Activated CD4-positive, alpha-beta T cell treated with anti-CD3 and anti-CD28 coated beads, Interleukin-2, Interleukin-6, amounts not matched to agents 100 ng/mL and 50 ng/mL, durations not matched to agents 16 hours and 8 hours (primary cell): ENCODE results near the gene CD226.
"Not testable (repeated sequence)": the region's sequence is repeated elsewhere in the genome, so short reads cannot be mapped to it uniquely, and the experiment has no call there.

Experiments used
- DNase-seq: peaks from one replicate; pipeline ENCODE4 v3.0.0-alpha.2; 2020

The CD226 gene

GRCh38 chr18:69865776-69866175 is 81.9 kb downstream of the CD226 start:
- DNase-seq: no peak

GRCh38 chr18:69864802-69865201 is 82.9 kb downstream of the CD226 start:
- not testable (repeated sequence) for DNase-seq

DNA sequence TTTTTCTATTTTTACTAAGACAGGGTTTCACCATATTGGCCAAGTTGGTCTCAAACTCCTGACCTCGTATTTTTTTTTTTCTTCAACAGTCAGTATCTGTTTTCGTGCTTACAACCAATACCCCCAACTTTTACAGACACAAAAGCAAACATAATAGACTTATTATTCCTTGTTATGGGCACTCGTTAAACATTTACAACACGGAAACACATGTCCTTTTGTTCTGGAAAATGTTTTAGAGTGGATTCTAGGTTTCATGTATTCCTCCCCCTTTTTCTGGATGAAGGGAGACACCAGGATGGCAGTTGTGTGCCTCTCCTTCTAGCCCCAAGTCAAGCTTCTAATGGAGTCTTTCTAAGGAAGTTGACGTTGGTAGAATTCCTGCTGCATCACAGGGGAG is 88.8 kb downstream of the CD226 start:
- DNase-seq: no peak

GRCh38 chr18:69854455-69854854 is 93.2 kb downstream of the CD226 start:
- DNase-seq: no peak

GRCh38 chr18:69853051-69853450 is 94.6 kb downstream of the CD226 start:
- DNase-seq: no peak

GRCh38 chr18:69845593-69846506 is 101.8 kb downstream of the CD226 start:
- no peak for DNase-seq

GRCh38 chr18:69844656-69845055 is 103.0 kb downstream of the CD226 start:
- no peak for DNase-seq

DNA sequence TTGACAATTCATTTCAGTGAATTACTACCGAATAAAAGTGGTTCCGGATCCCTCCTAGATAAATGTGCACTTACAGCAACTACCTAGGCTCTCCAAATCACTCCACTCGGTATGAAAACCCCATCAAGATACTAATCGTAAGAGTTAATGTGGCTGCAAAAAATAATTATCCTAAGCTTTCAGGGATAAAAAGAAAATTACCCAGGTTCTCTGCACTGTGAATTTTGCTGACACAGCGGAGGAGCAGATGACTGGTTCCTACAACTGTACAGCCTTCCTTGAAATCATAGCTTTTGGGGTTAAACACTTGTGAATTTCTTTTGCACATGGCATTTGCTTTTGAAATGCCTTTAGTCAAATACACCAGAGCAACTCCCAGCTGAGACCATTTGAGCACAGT is 104.7 kb downstream of the CD226 start:
- no peak for DNase-seq

GRCh38 chr18:69841117-69841516 is 106.6 kb downstream of the CD226 start:
- DNase-seq: no peak

DNA sequence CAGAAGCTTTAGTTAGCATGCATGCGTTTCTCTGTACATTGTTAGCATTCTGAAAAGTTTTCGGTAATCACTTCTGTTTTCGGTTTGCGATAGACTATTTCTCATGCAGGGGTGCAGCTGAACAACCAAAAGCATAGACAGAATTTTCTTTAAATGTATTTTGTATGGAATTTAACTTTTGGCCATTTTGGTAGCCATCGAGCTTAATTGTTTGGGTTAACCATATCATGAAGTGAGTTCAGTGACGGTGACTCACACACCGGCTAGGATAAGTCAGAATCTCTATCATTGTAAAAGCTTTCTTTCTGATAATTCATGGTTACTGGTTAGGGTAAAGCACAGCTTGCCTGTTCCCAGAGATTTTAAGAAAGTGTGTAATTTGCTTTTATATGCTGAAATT is 107.2 kb downstream of the CD226 start:
- no peak for DNase-seq

DNA sequence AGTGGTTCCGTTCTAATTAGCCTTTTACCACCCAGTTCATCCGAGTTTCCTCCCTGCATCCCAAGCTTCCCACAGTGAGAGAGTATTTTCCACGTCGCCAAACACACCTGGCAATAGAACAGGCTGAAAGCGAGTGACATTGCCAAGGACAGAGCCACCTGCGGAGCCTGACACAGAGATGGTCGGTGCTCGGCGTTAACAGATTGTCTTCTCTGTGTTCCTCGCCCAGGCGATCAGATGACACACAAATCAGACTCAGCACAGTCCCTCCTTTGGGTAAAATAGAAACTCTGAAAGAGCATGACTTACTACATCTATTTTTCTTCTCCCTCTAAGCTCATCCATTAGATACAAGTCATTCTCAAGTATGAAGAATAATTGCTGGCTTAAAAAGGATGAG is 107.7 kb downstream of the CD226 start:
- DNase-seq: no peak

DNA sequence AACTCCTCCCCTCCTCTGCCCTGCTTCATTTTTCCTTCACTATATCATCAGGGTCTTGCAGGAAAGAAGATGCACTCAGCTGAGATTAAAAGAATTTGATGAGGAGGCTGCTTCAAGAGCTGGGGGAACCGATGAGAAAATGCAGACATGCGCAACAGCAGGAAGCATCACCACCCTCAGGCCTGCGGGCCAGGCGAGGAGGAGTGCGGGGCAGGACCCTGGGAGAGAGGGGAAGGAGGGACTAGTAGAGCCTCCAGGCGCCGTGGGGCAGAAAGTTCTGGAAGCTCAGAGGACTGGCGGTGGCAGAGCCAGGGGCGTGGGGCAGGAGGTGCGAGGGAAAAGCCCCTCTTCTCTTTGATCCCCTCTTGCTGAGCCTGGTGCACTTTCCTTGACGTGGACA is 108.2 kb downstream of the CD226 start:
- DNase-seq: no peak

DNA sequence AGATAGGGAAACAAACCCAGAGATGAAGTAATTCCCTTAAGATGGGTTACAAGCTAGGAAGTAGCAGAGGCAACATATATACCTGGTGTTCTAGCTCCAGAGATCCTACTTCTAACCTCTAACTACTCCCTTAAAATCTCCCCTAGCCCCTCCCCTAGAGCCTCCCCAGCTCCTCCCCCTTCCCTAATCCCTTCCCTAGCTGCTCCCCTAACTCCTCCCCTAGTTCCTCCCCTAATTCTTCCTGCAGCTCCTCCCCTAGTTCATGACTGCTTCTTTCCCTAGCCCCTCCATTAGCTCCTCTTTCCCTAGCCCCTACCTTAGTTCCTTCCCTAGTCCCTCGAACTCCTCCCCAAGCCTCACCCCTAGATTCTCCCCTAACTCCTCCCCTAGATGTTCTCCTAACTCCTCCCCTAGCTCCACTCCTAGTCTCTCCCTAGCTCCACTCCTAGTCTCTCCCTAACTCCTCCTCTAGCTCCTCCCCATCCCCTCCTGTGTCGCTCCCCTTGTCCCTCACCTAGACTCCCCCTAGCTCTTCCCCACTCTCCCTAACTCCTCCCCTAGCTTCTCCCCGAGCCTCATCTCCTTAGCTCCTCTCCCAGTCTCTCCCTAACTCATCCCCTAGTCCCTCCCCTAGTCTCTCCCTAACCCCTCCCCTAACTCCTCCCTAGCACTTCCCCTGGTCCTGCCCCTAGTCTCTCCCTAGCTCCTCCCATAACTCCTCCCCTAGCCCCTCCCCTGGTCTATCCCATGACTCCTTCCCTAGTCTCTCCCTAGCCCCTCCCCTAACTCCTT is 108.9 kb downstream of the CD226 start:
- peak; percentile 11 for DNase-seq

- DNase-seq: no peak
Observed at GRCh38 chr18:69838003-69838402, 109.7 kb downstream of the CD226 start.

GRCh38 chr18:69834980-69835379 is 112.7 kb downstream of the CD226 start:
- not testable (repeated sequence) for DNase-seq

DNA sequence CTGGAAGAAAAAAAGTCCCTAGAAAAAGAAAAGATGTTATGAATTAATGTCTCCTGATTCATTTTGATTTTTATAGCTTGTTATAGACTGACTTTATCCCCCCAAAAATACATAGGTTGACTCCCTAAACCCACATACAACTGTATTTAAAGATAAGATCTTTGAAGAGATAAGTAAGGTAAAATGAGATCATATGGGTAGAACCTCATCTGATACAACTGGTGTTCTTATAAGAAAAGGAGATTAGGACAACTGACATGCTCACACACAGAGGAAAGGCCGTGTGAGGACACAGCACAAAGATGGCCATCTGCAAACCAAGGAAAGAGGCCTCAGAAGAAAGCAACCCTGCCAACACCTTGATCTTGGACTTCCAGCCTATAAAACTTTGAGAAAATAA is 117.5 kb downstream of the CD226 start:
- no peak for DNase-seq

DNA sequence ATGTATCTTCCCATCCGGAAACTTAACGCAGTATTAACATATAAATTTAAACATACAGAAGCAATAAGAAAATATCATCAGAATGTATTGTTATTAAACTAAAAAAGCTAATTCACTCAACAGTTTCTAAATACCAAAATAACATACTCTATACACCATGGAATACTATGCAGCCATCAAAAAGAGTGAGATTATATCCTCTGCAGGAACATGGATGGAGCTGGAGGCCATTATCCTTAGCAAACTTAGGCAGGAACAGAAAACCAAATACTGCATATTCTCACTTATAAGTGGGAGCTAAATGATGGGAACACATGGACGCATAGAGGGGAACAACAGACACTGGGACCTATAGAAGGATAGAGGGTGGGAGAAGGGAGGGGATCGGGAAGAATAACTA is 127.1 kb downstream of the CD226 start:
- no peak for DNase-seq

DNA sequence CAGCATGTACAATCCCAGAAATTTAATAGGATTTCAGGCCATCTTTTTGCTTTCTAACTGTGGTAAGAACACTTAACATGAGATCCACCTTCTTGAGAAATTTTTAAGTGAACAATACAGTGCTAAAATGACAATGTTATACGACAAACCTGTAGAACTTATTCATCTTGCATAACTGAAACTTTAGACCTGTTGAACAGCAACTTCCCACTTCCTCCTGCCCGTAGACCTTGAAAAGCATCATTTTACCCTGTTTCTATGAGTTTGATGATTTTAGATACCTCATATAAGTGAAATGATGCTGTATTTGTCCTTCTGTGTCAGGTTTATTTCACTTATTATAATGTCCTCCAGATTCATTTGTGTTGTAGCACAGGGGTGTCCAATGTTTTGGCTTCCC is 128.2 kb downstream of the CD226 start:
- no peak for DNase-seq

DNA sequence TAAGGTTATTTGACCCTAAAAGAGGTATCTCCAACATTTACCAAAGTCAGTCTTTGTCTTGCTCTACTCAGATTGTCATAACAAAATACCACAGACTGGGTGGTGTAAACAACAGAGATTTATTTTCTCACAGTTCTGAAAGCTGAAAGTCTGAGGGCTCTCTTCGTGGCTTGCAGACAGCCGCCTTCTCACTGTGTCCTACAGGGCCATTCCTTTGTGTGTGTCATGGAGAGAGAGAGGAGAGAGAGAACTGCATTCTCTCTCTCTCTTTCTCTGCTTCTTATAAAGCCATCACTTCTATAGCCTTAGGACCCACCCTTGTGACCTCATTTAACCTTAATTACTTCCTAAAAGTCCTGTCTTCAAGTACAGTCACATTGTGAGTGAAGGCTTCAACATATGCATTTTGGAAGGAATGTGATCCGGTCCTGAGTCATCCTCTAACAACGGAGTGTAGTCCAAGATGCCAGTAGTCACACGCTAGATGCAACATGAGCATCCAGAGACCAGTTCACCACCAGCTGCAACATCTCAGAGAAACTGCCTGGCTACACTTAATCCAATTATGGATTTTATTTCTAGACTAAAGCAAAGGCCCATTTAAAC is 130.2 kb downstream of the CD226 start:
- no peak for DNase-seq

DNA sequence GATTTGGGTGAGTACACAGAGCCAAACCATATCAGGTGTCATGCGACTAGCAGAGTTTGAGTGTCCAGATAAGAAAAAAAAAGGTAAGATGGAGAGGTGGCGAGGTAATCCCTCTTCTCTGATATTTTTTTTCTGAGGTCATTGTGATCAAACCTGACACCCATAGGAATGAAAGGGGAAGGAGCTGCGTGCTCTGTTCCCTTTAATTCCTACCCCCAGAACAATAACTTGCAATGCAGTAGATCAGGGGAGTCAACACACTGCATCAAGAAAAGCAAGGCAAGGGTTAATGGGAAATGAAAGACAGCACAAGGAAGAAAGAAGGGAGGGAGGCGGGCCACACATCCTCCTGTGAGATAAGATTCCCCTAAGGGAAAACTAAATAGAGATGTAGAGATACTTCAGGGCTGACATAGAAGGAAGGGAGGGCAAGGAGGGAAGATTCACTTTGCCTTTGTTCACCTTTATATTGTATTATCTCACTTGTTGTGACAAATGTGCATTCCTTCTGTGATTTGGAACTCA is 132.8 kb downstream of the CD226 start:
- DNase-seq: no peak

DNA sequence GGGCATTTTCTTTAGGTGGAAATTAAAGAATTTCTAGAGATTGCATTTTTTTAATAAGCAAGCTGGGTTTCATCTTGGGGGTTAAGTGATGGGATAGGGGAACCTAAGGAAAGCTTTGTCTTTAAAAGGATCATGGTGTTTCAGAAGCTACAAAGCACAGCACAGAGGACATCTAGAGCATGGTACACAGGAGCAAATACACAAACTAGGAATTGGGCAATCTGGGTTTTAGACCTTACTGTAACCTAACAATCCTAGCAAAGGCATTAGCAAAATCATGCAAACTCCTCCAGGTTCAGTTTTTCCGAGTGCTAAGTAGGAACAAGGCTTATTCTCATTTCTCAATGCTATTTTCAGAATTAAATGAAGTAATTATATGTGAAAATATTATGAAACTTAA is 134.1 kb downstream of the CD226 start:
- no peak for DNase-seq

GRCh38 chr18:69808399-69808798 is 139.3 kb downstream of the CD226 start:
- DNase-seq: no peak

- DNase-seq: no peak
Observed at GRCh38 chr18:69804776-69805501, 142.7 kb downstream of the CD226 start.
